HG02981 (cell line): ENCODE data around the gene RFX4.

Source experiments
- ATAC-seq: cut with Tn5 transposase; IDR thresholded peaks from one replicate; pipeline ENCODE4 v1.9.1; 2021; ENCODE audit warnings: mild to moderate bottlenecking, moderate library complexity; ENCODE audit not compliant: unreplicated experiment

Gene RFX4

GRCh38 chr12:106582641-106583230 lies at the start of gene RFX4:
RFX4 (plus strand) TSS chr12:106583004; CDS start chr12:106583321, 317 bp downstream.
- ATAC-seq: no peak

- ATAC-seq: no peak
Observed at GRCh38 chr12:106541201-106541600, 41.6 kb upstream of the RFX4 start.

- no peak for ATAC-seq
Observed at GRCh38 chr12:106551410-106551809, 31.4 kb upstream of the RFX4 start.

GRCh38 chr12:106552228-106552627 lies 30.6 kb upstream of the RFX4 start:
- no peak for ATAC-seq

- ATAC-seq: no peak
Observed at GRCh38 chr12:106564678-106565329, 18.0 kb upstream of the RFX4 start.

- no peak for ATAC-seq
Observed at GRCh38 chr12:106566771-106567170, 16.0 kb upstream of the RFX4 start.

GRCh38 chr12:106573239-106573638 lies 9.6 kb upstream of the RFX4 start:
- no peak for ATAC-seq

- no peak for ATAC-seq
Observed at GRCh38 chr12:106576848-106577247, 6.0 kb upstream of the RFX4 start.

GRCh38 chr12:106580671-106581508 lies 1.9 kb upstream of the RFX4 start:
- no peak for ATAC-seq

GRCh38 chr12:106581543-106582248 lies 1.1 kb upstream of the RFX4 start:
- ATAC-seq: no peak

- ATAC-seq: no peak
Observed at GRCh38 chr12:106582249-106582591, 584 bp upstream of the RFX4 start.

- no peak for ATAC-seq
Observed at GRCh38 chr12:106583242-106584103, 669 bp downstream of the RFX4 start.

- ATAC-seq: no peak
Observed at GRCh38 chr12:106584104-106585064, 1.6 kb downstream of the RFX4 start.

GRCh38 chr12:106585105-106585520 lies 2.3 kb downstream of the RFX4 start:
- ATAC-seq: no peak

- no peak for ATAC-seq
Observed at GRCh38 chr12:106585521-106586277, 2.9 kb downstream of the RFX4 start.

- ATAC-seq: no peak
Observed at GRCh38 chr12:106586278-106586802, 3.5 kb downstream of the RFX4 start.

- ATAC-seq: no peak
Observed at GRCh38 chr12:106586803-106587684, 4.2 kb downstream of the RFX4 start.
